G401.6 (cell line): ENCODE data around the gene SCNN1A.
"Not testable (repeated sequence)": the region's sequence is repeated elsewhere in the genome, so short reads cannot be mapped to it uniquely, and the experiment has no call there.

Experiments used
- FAIRE-seq: peaks from 2 replicates; lab custom pipeline; 2012; peaks lifted over from hg19 to GRCh38; lab: Jason Lieb, UNC

Gene SCNN1A

GRCh38 chr12:6346235-6346832 is 29.0 kb downstream of the SCNN1A start:
- no peak for FAIRE-seq

- FAIRE-seq: no peak
These were observed 29.9 kb downstream of the SCNN1A start for GRCh38 chr12:6345319-6346091.

- FAIRE-seq: not testable (repeated sequence)
These were observed 31.2 kb downstream of the SCNN1A start for GRCh38 chr12:6344101-6344660.

DNA sequence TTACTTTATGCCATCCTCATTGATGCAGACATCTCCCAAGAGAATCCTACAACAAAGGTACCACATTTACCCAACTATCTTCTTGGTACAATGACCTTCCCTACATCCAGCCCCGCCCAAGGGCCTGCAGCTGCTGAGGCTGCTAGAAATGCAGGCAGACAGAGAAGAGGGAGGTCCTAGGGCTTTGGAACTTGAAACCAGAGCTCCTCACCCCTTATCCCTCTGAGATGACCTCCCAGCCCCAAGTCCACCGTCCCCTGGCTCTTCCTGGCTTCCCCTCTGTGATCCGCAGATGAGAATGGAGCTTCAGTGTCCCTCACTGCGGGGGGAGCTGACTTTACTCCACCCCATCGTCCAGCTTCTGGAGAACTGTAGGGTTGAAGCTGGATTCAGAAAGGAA is 31.8 kb downstream of the SCNN1A start:
- no peak for FAIRE-seq

DNA sequence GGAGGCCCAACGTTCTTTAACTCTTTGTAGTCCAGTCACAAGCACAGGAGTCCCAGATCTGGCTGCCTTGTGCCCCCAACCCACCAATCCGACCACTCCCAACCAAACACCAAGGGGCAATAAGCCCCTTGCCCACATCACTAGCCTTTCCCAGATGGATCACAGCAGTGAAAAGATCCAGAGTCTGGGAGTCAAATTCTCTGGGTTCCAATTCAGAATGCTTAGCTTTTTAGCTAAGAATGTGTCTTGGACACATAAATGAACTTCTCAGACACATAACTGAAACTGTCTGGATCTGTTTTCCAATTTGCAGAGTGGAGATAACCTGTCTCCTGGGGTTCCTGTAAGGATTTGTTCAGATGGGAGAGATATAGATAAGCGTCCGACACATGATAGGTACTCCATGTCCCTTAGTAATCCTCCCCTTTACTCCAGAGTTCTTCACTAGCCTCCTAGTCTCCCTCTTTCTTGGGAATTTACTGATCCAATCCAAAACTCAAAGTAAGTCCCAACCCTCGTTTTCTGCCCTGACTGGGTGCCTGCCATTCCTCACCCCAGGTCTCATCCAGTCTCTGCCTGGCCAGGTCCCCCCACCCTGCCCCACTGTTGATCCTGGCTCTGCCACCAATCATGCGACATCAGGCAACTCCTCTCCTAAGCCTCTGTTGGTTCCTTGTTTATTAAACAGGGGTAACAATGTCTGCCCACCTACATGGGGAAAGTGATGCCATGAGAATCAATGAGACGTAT is 33.0 kb downstream of the SCNN1A start:
- peak; percentile 19 for FAIRE-seq

DNA sequence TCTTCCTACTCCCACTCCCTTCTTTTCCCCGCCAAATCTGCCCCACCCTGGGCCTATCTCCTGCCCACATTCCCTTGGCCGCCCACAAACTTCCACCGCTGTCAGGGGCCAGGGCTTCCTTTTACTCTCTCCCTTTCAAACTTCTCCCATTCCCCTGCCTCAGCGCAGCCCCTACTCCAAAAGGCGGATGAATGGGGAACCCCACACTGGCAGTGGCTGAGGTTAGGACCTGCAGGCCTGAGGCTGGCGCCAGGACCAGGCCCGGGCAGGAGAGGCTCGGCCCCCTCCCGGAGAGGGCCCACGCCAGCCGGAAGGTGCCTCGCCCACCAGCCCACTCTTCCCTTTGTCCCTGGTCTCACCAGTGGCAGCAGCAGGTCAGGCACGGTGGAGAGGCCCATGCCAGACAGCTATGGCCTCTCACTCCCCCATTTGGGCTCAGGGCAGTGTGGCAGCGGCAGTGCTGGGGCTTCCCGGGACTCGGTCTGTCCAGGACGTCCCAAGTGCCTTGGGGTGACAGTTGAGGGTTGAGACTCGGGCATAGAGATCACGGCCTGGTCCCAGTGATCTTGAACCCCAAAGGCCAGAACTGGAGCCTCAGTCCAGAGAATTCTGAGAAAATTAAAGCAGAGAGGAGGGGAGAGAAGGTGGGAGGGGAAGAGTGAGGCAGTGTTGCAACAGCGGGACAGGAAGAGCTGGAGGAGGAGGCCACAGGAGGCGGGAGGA is 33.8 kb downstream of the SCNN1A start, which contains the start of gene TNFRSF1A:
TNFRSF1A (minus strand) TSS at position 660 of the 723 bp plus-strand sequence; CDS start at position 398, 262 bp downstream.
- peak; percentile 82 for FAIRE-seq

- FAIRE-seq: no peak
These were observed 34.5 kb downstream of the SCNN1A start for GRCh38 chr12:6340745-6341416.

DNA sequence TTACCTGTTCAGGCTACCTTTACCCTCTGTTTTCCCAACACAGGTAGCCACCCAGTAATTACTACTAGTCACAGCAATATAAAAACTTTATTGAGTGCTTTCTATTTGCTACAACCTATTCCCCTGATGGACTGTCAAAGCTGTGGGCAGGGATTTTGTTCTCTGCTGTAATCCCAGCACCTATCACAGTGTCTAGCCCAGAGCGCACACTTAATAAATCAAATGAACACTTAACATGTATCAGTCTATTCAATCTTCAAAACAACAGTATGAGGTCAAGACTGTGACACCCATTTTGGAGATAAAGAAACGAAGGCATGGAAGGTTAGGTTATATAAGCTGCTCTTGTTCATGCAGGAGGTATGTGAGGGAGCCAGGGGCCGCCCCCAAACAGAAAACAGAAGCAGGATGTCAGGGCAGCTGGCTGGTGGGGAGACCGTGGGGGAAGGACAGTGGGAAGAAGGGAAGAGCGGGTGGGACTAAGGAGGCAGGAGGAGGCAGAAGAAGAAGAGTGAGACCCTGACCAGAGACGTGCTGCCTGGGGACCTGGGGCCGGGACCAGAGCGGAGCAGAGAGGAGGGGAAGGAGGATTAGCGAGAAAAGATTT is 35.2 kb downstream of the SCNN1A start:
- no peak for FAIRE-seq

- FAIRE-seq: no peak
These were observed 36.4 kb downstream of the SCNN1A start for GRCh38 chr12:6338955-6339354.

DNA sequence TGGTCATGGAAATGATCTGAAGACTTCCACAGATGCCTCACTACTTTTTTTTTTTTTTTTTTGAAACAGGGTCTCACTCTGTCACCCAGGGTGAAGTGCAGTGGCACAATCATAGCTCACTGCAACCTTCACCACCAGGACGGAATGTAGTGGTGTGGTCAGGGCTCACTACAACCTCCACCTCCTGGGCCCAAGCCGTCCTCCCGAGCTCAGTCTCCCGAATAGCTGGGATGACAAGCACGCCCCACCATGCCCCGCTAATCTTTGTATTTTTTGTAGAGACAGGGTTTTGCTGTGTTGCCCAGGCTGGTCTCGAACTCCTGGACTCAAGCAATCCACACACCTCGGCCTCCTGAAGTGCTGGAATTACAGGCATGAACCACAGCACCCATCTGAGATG is 36.8 kb downstream of the SCNN1A start:
- FAIRE-seq: not testable (repeated sequence)

- FAIRE-seq: no peak
These were observed 37.4 kb downstream of the SCNN1A start for GRCh38 chr12:6337958-6338433.

DNA sequence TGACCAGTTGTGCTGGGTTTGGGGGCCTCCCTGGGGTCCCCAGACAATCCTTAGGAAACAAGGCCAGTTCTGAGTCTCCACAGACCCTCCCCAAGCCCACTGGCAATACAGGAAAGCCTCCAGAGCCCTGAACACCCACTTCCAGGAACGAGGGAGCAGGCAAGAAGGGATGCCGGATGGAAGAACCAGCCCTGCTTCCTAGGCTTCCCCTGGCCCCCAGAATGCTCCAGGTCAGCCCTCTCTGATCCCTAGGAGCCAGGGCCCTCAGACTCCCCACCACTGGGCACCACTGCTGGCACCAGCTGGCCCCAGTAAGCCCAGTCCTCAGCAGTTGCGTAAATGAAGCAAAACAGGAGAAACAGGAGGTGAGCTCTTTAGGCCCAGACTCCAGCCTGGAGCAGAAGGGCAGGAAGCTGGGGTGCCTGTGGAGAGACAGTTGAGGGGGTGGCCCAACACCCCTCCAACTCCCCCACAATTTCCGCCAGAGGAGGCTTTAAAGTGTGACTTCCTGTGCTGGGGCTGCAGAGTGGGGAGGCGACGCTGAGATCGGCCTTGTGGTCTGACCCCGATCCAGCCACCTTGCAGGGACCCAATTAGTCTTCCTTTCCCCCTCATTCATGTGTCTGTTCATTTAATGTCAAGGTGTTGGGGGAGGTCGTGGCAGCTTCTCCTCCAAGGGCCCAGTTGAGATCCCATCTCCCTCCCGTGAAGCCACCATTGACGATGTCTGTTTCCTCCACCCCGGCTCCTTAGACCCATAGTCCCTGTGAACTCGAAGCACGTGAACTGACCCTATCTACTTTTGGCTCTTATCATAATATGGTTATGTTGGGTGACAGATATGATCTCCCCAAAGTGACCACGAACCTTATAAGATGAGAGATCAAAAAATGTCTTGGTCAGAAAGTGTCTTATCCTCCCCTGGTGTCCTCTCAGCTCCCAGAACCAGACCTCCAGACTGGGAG is 38.2 kb downstream of the SCNN1A start:
- no peak for FAIRE-seq

DNA sequence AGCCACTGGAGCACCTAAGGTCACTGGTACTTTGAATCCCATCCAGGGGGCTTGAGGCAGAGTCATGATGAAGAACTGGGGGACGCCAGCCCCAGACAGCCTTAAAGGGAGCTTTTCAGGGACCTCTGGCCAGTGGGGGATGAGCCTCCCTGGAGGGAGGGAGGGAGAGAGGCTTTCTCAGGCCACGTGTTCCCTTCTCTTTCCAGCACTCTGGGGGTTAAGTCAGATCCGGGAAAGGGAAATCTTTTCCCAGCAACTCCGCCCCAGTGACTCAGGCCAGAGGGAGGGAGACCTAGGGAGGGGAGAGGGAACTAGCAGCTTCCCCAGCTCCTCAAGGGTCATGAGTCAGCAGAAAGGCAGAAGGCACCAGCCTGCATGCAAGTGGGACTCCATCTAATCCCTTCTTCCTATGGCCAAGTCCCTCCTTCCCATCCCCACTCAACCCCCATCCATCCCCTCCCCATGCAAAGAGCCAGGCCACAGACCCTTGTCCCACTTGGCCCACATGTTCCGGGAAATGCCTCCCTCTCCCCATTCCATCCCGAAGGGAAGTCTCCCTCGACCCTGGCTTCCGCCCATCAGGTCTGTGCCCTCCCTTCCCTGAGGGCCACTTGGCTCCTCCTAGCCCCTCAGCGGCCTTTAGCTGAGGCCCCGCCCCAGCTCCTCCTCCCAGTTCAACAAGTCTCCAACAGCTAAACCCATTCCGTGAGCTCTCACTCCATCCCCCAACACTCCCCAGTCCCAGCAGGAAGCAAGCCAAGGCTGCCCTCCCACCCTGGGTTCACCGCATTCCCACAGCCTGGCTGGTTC is 39.1 kb downstream of the SCNN1A start:
- FAIRE-seq: peak; percentile 97

GRCh38 chr12:6335451-6336078 is 39.8 kb downstream of the SCNN1A start:
- no peak for FAIRE-seq

- FAIRE-seq: no peak
These were observed 40.4 kb downstream of the SCNN1A start for GRCh38 chr12:6334940-6335450.

DNA sequence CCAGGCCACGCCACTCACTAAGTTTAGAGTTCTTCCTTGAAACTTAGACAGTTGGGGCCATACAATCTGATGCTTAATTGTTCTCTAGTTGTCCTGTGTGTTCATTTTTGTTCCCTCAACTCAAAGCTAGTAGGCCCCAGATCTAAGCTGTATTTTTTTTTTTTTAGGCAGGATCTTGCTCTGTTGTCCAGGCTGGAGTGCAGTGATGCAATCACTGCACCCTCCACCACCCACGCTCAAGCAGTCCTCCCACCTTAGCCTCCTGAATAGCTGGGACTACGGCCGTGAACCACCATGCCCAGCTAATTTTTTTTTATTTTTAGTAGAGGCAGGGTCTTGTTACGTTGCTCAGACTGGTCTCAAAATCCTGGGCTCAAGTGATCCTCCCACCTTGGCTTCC is 41.0 kb downstream of the SCNN1A start:
- FAIRE-seq: no peak

GRCh38 chr12:6333566-6333965 is 41.8 kb downstream of the SCNN1A start:
- FAIRE-seq: no peak

DNA sequence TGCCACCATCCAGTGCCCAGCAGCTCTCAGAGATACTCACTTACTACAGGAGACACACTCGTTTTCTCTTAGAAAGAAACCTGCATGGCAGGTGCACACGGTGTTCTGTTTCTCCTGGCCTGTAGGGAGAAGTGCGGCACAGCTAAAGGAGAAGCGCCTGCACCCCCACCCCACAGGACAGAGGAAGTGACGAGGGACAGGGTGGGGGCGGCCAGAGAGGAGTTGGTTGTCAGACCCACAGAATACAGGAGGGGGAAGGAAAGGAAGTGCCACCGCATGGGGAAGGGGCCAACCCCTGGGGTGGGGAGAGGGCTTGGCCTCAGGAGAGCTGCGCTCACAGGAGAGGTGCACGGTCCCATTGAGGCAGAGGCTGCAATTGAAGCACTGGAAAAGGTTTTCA is 42.3 kb downstream of the SCNN1A start:
- no peak for FAIRE-seq
